ENCODE measurements around the gene TRMT2A. TPM values are rescaled to one million over a fixed set of nuclear protein-coding genes. Genes with fewer than 3 reads are reported as not detected.

The TRMT2A gene
- total and polyA plus RNA-seq, 10 of the 15 experiments (the other 5 are each of a cell fraction or from before 2014, with no cell fraction given), result 0.29 to 97.0 (median 57.9) TPM

DNA sequence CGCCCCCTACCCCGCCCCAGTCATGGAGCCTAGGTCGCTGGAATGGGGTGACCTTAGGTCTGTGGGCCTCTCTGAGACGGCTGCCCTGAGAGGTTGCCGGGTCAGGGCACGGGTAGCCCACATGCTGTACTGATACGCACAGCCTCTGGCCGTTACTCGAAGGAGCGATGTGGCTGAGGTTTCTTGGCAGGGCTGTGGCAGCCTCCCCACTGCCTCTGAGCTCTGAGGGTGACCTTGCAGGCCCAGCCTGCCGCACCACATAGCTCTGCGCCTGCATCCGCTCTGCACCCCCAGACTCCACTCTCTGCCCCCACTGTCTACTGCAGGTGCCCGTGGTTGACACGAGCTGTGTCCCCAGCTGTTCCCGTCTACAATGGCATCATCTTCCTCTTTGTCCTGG is 21.8 kb upstream of the TRMT2A start (continued):
- TF ChIP-seq MLLT1 (IDR thresholded peaks at IDR 0.05) (no peak), NFIC (IDR thresholded peaks at IDR 0.05; ENCODE audit: low read depth, low read length) (no peak), TCF12 (IDR thresholded peaks at IDR 0.05; ENCODE audit: low read depth, low read length) (no peak), IKZF2 (IDR thresholded peaks at IDR 0.05) (no peak), ATF7 (IDR thresholded peaks at IDR 0.05; ENCODE audit: low read depth) (no peak)

GRCh38 chr22:20138417-20138738 is 21.4 kb upstream of the TRMT2A start:
- FAIRE-seq (no peak), DNase-seq (ENCODE audit: low read depth, low spot score) (no peak), ATAC-seq (no peak)
- Histone ChIP-seq H2AFZ (ENCODE audit: control insufficient read depth, low read depth, low read length) (no peak overlapping the region), H3K4me2 (ENCODE audit: control insufficient read depth, insufficient read depth) (no peak overlapping the region), H3K79me2 (ENCODE audit: control insufficient read depth, insufficient read depth, low read length) (no peaks in the 10 kb centered on the region), H3K4me1 (ENCODE audit: control insufficient read depth, insufficient read depth, low read length) (no peaks in the 10 kb centered on the region; the same call in 1 of the 2 replicates), H3K27me3 (replicated peaks in 1 of 2; ENCODE audit: control insufficient read depth in 2 of 2, insufficient read depth in 2 of 2, low read length in 1 of 2) (no peaks in the 10 kb centered on the region), H3K9me3 (replicated peaks; ENCODE audit: control insufficient read depth, insufficient read depth, low read length) (no peaks in the 10 kb centered on the region), H3K27ac (ENCODE audit: control insufficient read depth, insufficient read depth) (no peak overlapping the region), H3K9ac (ENCODE audit: control insufficient read depth, insufficient read depth, low read length) (no peak overlapping the region), H3K36me3 (ENCODE audit: control insufficient read depth in 2 of 2, insufficient read depth in 2 of 2, low read length in 1 of 2) (no peaks in the 10 kb centered on the region; a peak in 1 of 4 replicates), H4K20me1 (ENCODE audit: control insufficient read depth, insufficient read depth) (no peaks in the 10 kb centered on the region), H3K4me3 (no peak overlapping the region)
- CTCF ChIA-PET, result no interaction called here
- POLR2A ChIA-PET, result no interaction called here
- in situ Hi-C loops (cut with MboI), result no loop called here
- TF ChIP-seq IKZF1 (conservative IDR thresholded peaks at IDR 0.05) (no peak), SPI1 (IDR thresholded peaks at IDR 0.05; ENCODE audit: borderline replicate concordance, insufficient read depth, low read depth, low read length) (no peak), YY1 (IDR thresholded peaks at IDR 0.05; ENCODE audit: low read depth, low read length) (no peak), SRF (IDR thresholded peaks at IDR 0.05; ENCODE audit: low read depth in 2 of 2, low read length in 2 of 2) (no peak), PML (IDR thresholded peaks at IDR 0.05; ENCODE audit: low read length) (no peak), HSF1 (IDR thresholded peaks at IDR 0.05; ENCODE audit: low read depth, low read length) (no peak), EZH2 (IDR thresholded peaks at IDR 0.05; ENCODE audit: borderline replicate concordance, control insufficient read depth, low read depth, low read length) (no peak), SIN3A (IDR thresholded peaks at IDR 0.05; ENCODE audit: low read depth, low read length) (no peak), MEF2A (IDR thresholded peaks at IDR 0.05; ENCODE audit: insufficient read depth, low read depth, low read length) (no peak), MXI1 (IDR thresholded peaks at IDR 0.05; ENCODE audit: low read depth, low read length) (no peak), SUPT20H (IDR thresholded peaks at IDR 0.05; ENCODE audit: borderline replicate concordance, control insufficient read depth, low read depth, low read length) (no peak)
- TF ChIP-seq, protein P1, sequence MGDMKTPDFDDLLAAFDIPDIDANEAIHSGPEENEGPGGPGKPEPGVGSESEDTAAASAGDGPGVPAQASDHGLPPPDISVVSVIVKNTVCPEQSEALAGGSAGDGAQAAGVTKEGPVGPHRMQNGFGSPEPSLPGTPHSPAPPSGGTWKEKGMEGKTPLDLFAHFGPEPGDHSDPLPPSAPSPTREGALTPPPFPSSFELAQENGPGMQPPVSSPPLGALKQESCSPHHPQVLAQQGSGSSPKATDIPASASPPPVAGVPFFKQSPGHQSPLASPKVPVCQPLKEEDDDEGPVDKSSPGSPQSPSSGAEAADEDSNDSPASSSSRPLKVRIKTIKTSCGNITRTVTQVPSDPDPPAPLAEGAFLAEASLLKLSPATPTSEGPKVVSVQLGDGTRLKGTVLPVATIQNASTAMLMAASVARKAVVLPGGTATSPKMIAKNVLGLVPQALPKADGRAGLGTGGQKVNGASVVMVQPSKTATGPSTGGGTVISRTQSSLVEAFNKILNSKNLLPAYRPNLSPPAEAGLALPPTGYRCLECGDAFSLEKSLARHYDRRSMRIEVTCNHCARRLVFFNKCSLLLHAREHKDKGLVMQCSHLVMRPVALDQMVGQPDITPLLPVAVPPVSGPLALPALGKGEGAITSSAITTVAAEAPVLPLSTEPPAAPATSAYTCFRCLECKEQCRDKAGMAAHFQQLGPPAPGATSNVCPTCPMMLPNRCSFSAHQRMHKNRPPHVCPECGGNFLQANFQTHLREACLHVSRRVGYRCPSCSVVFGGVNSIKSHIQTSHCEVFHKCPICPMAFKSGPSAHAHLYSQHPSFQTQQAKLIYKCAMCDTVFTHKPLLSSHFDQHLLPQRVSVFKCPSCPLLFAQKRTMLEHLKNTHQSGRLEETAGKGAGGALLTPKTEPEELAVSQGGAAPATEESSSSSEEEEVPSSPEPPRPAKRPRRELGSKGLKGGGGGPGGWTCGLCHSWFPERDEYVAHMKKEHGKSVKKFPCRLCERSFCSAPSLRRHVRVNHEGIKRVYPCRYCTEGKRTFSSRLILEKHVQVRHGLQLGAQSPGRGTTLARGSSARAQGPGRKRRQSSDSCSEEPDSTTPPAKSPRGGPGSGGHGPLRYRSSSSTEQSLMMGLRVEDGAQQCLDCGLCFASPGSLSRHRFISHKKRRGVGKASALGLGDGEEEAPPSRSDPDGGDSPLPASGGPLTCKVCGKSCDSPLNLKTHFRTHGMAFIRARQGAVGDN (IDR thresholded peaks at IDR 0.05), result no peak
- SMC1A ChIA-PET (ENCODE audit: uncharacterized antibody, unreplicated experiment), result no interaction called here
- no TSS peak for BruUV-seq (replicated peaks)
- WGBS (ENCODE audit: insufficient coverage, insufficient replicate concordance, low lambda C conversion rate, missing lambda C conversion rate), result 69% methylated on average over 4 of the region's 4 CpGs
- intact Hi-C loops (cut with micrococcal nuclease; ENCODE audit: unreplicated experiment), result no loop called here
- RAD21 ChIA-PET (ENCODE audit: unreplicated experiment), result no interaction called here

Measured in GM12878 (cell line).